GM18498 (cell line): ENCODE measurements around the gene MSANTD1.

Experiments
- ATAC-seq: cut with Tn5 transposase; IDR thresholded peaks from one replicate; pipeline ENCODE4 v1.9.1; 2021; ENCODE audit warnings: mild to moderate bottlenecking, moderate library complexity; ENCODE audit not compliant: unreplicated experiment

Gene MSANTD1

GRCh38 chr4:3232001-3232400 lies 17.0 kb upstream of the MSANTD1 start:
- no peak for ATAC-seq

- no peak for ATAC-seq
Measured at GRCh38 chr4:3232871-3233271, 16.1 kb upstream of the MSANTD1 start.

GRCh38 chr4:3233391-3234071 lies 15.4 kb upstream of the MSANTD1 start:
- ATAC-seq, result no peak

GRCh38 chr4:3234171-3235029 lies 14.6 kb upstream of the MSANTD1 start:
- ATAC-seq, result no peak

- ATAC-seq, result no peak
Measured at GRCh38 chr4:3235030-3235345, 14.0 kb upstream of the MSANTD1 start.

- no peak for ATAC-seq
Measured at GRCh38 chr4:3235581-3235980, 13.4 kb upstream of the MSANTD1 start.

- ATAC-seq, result no peak
Measured at GRCh38 chr4:3236326-3236878, 12.6 kb upstream of the MSANTD1 start.

GRCh38 chr4:3237266-3237665 lies 11.7 kb upstream of the MSANTD1 start:
- ATAC-seq, result no peak

- no peak for ATAC-seq
Measured at GRCh38 chr4:3237712-3238560, 11.0 kb upstream of the MSANTD1 start.

- no peak for ATAC-seq
Measured at GRCh38 chr4:3238721-3239120, 10.2 kb upstream of the MSANTD1 start.

GRCh38 chr4:3239303-3239702 lies 9.7 kb upstream of the MSANTD1 start:
- ATAC-seq, result no peak

GRCh38 chr4:3239998-3240920 lies 8.7 kb upstream of the MSANTD1 start:
- no peak for ATAC-seq

- ATAC-seq, result no peak
Measured at GRCh38 chr4:3240936-3241522, 7.9 kb upstream of the MSANTD1 start.

- ATAC-seq, result no peak
Measured at GRCh38 chr4:3241898-3242524, 6.9 kb upstream of the MSANTD1 start.

GRCh38 chr4:3243136-3243780 lies 5.7 kb upstream of the MSANTD1 start:
- no peak for ATAC-seq

GRCh38 chr4:3244002-3244401 lies 5.0 kb upstream of the MSANTD1 start:
- no peak for ATAC-seq

- no peak for ATAC-seq
Measured at GRCh38 chr4:3244747-3245146, 4.2 kb upstream of the MSANTD1 start.

GRCh38 chr4:3245676-3246075 lies 3.3 kb upstream of the MSANTD1 start:
- ATAC-seq, result no peak
